ENCODE data around the gene CDH4. TPM values are rescaled to one million over a fixed set of nuclear protein-coding genes. Genes with fewer than 3 reads are reported as not detected.

The CDH4 gene
- total and polyA plus RNA-seq, 5 donors from 2014 or later, result 0.07 to 0.69 (median 0.49) TPM; not detected in 1

DNA sequence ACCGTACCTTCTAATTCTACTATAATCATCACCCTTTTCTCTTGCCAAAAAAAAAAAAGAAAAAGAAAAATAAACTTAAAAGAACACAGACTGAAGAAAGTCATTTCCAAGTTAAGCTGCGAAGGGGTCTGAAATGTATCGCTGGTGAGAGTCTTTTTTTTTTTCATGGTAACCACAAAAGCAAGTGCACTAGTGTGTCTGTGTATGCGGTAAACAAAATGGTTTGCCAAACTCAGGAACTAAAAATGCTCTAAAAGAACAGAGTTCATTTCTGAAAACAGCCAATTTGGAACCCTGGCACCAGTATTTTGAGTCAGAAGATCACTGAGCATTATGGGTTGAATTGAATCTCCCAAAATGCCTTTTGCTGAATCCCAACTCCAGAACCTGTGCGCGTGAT is 46.6 kb downstream of the CDH4 start:
- H3K9me3 ChIP-seq (ENCODE audit: control insufficient read depth in 2 of 2, low read length in 2 of 2), result no peaks in the 10 kb centered on the region
- no peaks in the 10 kb centered on the region for H3K27me3 ChIP-seq (ENCODE audit: control insufficient read depth, insufficient read depth, low read length)
- Mint-ChIP-seq H3K9me3 (peaks cover 0 to 4% (median 0%) of the 10 kb centered on the region in 7 donors), H3K4me3 (no peak overlapping the region), H3K4me1 (no peaks in the 10 kb centered on the region), H3K27ac (no peak overlapping the region), H3K36me3 (no peaks in the 10 kb centered on the region), H3K27me3 (no peaks in the 10 kb centered on the region)
- no peak overlapping the region for H3K4me3 ChIP-seq (ENCODE audit: low read depth, low read length)
- H3K36me3 ChIP-seq (ENCODE audit: control insufficient read depth, insufficient read depth, low read length), result no peaks in the 10 kb centered on the region
- no peak for ATAC-seq (ENCODE audit: low read depth in 2 of 2)
- H3K27ac ChIP-seq (ENCODE audit: insufficient read depth, low read length, poor library complexity, severe bottlenecking), result no peak overlapping the region
- no peaks in the 10 kb centered on the region for H3K4me1 ChIP-seq (ENCODE audit: control insufficient read depth, insufficient read depth, low read length, poor library complexity, severe bottlenecking)
- no peak for DNase-seq

DNA sequence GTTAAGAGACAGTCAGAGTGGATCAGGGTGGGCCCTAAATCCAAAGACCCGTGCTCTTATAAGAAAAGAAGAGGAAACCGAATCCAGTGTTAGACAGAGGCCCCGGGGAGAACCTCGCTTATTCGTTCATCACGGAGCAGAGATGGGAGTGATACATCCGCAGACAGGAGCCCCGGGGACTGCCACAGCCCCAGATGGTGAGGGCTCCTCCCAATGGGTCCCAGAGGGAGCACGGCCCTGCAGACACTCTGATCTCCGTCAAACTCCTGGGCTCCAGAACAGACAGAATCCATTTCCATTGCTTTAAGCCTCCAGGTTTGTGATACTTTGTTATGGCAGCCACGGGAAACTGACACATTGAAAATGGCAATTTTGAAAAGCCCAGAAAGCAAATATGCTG is 47.0 kb downstream of the CDH4 start:
- no peak for DNase-seq
- Mint-ChIP-seq H3K27ac (no peak overlapping the region), H3K4me1 (no peaks in the 10 kb centered on the region), H3K36me3 (no peaks in the 10 kb centered on the region), H3K4me3 (no peak overlapping the region), H3K27me3 (no peaks in the 10 kb centered on the region), H3K9me3 (peaks cover 0 to 3% (median 0%) of the 10 kb centered on the region in 7 donors)
- Histone ChIP-seq H3K36me3 (ENCODE audit: control insufficient read depth, insufficient read depth, low read length) (no peaks in the 10 kb centered on the region), H3K27ac (ENCODE audit: insufficient read depth, low read length, poor library complexity, severe bottlenecking) (no peak overlapping the region), H3K27me3 (ENCODE audit: control insufficient read depth, insufficient read depth, low read length) (no peaks in the 10 kb centered on the region), H3K4me3 (ENCODE audit: low read depth, low read length) (no peak overlapping the region), H3K4me1 (ENCODE audit: control insufficient read depth, insufficient read depth, low read length, poor library complexity, severe bottlenecking) (no peaks in the 10 kb centered on the region), H3K9me3 (ENCODE audit: control insufficient read depth in 2 of 2, low read length in 2 of 2) (no peaks in the 10 kb centered on the region)
- ATAC-seq (ENCODE audit: low read depth in 2 of 2), result no peak

DNA sequence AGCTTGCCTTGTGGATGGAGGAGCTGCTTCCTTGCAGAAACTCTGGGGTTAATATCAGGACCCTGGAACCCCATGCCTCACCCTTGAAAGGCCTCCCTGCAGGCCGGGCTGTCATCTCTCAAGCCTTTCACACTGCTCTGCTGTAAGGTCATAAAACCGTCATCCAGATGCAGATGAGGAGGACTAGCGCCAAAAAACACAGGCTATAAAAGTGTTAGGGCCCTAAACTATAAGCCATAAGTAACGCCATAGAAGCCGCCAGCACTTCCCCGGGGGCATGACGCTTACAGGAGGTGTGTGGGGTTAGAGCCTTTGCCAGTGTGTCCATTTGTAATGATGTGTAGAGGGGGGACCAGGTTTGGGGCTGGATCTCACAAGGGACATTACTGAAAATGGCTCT is 47.6 kb downstream of the CDH4 start:
- ATAC-seq (ENCODE audit: low read depth in 2 of 2), result no peak
- H3K36me3 Mint-ChIP-seq, result no peaks in the 10 kb centered on the region
- H3K4me1 ChIP-seq (ENCODE audit: control insufficient read depth, insufficient read depth, low read length, poor library complexity, severe bottlenecking), result no peaks in the 10 kb centered on the region
- DNase-seq, result no peak
- no peak overlapping the region for H3K4me3 ChIP-seq (ENCODE audit: low read depth, low read length)
- H3K4me3 Mint-ChIP-seq, result no peak overlapping the region
- no peaks in the 10 kb centered on the region for H3K27me3 ChIP-seq (ENCODE audit: control insufficient read depth, insufficient read depth, low read length)
- no peaks in the 10 kb centered on the region for H3K36me3 ChIP-seq (ENCODE audit: control insufficient read depth, insufficient read depth, low read length)
- H3K4me1 Mint-ChIP-seq, result no peaks in the 10 kb centered on the region
- no peaks in the 10 kb centered on the region for H3K9me3 ChIP-seq (ENCODE audit: control insufficient read depth in 2 of 2, low read length in 2 of 2)
- no peak overlapping the region for H3K27ac Mint-ChIP-seq
- H3K27me3 Mint-ChIP-seq, result no peaks in the 10 kb centered on the region
- no peak overlapping the region for H3K27ac ChIP-seq (ENCODE audit: insufficient read depth, low read length, poor library complexity, severe bottlenecking)
- H3K9me3 Mint-ChIP-seq, result peaks cover 0 to 3% (median 0%) of the 10 kb centered on the region in 7 donors

DNA sequence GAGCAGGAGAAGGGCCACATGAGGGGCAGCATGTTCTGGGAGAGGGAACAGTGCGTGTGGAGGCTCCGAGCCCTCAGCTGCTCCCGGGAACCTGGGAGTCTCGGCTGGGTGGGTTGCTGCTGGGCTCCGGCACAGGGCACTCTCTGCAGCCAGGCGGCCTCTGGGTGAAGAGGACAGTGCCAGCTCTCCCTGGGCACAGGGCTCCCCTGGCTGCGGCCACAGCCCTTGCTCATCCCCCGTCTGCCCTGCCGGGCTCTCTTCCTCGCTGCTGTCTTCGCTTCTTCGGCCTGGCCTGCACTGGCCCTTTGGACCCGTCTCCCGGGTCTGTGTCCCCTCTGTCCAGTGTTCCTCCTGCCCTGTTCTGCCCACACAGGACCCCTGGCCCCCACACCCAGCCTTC is 48.2 kb downstream of the CDH4 start:
- H3K36me3 ChIP-seq (ENCODE audit: control insufficient read depth, insufficient read depth, low read length), result no peaks in the 10 kb centered on the region
- H3K4me1 ChIP-seq (ENCODE audit: control insufficient read depth, insufficient read depth, low read length, poor library complexity, severe bottlenecking), result no peaks in the 10 kb centered on the region
- Mint-ChIP-seq H3K27ac (peak overlapping the region in 1 of 3 donors; percentile 26), H3K9me3 (peaks cover 0 to 2% (median 0%) of the 10 kb centered on the region in 7 donors), H3K36me3 (no peaks in the 10 kb centered on the region), H3K4me1 (no peaks in the 10 kb centered on the region), H3K27me3 (no peaks in the 10 kb centered on the region), H3K4me3 (no peak overlapping the region)
- H3K4me3 ChIP-seq (ENCODE audit: low read depth, low read length), result no peak overlapping the region
- no peak overlapping the region for H3K27ac ChIP-seq (ENCODE audit: insufficient read depth, low read length, poor library complexity, severe bottlenecking)
- H3K27me3 ChIP-seq (ENCODE audit: control insufficient read depth, insufficient read depth, low read length), result no peaks in the 10 kb centered on the region
- DNase-seq, result no peak
- no peak for ATAC-seq (ENCODE audit: low read depth in 2 of 2)
- no peaks in the 10 kb centered on the region for H3K9me3 ChIP-seq (ENCODE audit: control insufficient read depth in 2 of 2, low read length in 2 of 2)

DNA sequence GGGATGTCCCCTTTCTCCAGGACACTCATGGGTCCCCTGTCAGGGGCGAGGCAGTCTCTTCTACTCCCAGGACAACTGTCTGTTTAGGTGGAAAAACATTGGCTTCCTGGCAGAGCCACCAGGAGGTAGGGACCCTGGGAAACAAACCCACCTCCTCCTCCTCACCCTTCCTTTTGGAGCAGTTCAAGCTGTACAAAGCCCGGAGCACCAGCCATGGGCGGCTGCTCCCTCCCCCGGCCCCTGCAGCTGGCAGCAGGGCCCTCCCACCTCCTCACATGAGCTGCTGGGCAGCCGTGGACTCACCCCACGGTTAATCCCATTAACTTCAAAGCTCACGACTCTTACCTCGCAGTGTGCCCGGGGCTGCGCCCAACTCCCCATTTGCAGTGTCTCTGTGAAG is 48.6 kb downstream of the CDH4 start:
- Mint-ChIP-seq H3K4me1 (no peaks in the 10 kb centered on the region), H3K27ac (peak overlapping the region in 1 of 3 donors; percentile 26), H3K9me3 (peaks cover 0 to 2% (median 0%) of the 10 kb centered on the region in 7 donors), H3K36me3 (no peaks in the 10 kb centered on the region), H3K4me3 (no peak overlapping the region), H3K27me3 (no peaks in the 10 kb centered on the region)
- no peaks in the 10 kb centered on the region for H3K4me1 ChIP-seq (ENCODE audit: control insufficient read depth, insufficient read depth, low read length, poor library complexity, severe bottlenecking)
- no peak overlapping the region for H3K4me3 ChIP-seq (ENCODE audit: low read depth, low read length)
- no peak overlapping the region for H3K27ac ChIP-seq (ENCODE audit: insufficient read depth, low read length, poor library complexity, severe bottlenecking)
- DNase-seq (no peak), ATAC-seq (ENCODE audit: low read depth in 2 of 2) (no peak)
- H3K36me3 ChIP-seq (ENCODE audit: control insufficient read depth, insufficient read depth, low read length), result no peaks in the 10 kb centered on the region
- H3K27me3 ChIP-seq (ENCODE audit: control insufficient read depth, insufficient read depth, low read length), result no peaks in the 10 kb centered on the region
- no peaks in the 10 kb centered on the region for H3K9me3 ChIP-seq (ENCODE audit: control insufficient read depth in 2 of 2, low read length in 2 of 2)

DNA sequence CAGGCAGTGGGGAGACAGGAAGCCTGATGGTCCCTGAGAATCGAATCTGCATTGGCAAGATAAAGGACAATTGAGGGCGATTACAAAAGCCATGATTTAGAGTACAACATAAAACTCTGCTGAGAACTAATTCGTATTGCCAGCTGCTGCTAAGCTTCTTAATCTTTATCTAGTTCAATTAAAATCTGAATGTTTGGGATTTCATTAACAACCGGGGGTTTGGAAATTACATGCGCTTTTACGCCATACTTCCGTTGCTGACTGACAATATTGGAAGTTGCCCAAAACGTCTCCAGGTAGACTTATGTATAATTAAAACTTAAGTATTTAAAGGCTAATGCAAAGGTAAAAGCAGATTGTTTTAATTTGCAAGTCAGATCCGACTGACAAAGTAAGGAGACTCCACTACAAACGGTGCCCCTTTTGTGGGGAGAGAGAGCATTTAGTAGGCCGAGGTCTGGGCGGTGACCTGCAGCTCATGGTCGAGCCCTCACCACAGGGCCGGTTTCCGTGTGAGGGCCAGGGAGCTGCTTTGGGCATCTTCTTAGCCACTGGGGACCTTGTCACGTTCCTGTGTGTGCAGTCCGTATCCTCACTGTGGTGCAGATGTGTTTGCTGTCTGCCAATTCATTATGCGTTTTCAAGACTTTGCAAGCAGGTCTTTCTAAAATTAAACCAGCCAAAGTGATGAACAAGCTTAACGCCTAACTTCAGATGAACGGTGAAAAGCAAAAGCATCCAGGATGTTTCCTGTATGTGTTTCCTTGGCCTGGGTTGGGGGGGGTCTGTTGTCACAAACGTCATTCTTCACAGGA is 49.9 kb downstream of the CDH4 start:
- DNase-seq, result no peak
- Histone ChIP-seq H3K4me3 (ENCODE audit: low read depth, low read length) (no peak overlapping the region), H3K4me1 (ENCODE audit: control insufficient read depth, insufficient read depth, low read length, poor library complexity, severe bottlenecking) (no peaks in the 10 kb centered on the region), H3K27ac (ENCODE audit: insufficient read depth, low read length, poor library complexity, severe bottlenecking) (no peak overlapping the region), H3K36me3 (ENCODE audit: control insufficient read depth, insufficient read depth, low read length) (no peaks in the 10 kb centered on the region), H3K27me3 (ENCODE audit: control insufficient read depth, insufficient read depth, low read length) (no peaks in the 10 kb centered on the region), H3K9me3 (ENCODE audit: control insufficient read depth in 2 of 2, low read length in 2 of 2) (no peaks in the 10 kb centered on the region)
- Mint-ChIP-seq H3K36me3 (no peaks in the 10 kb centered on the region), H3K4me3 (no peak overlapping the region), H3K9me3 (peaks cover 0 to 1% (median 0%) of the 10 kb centered on the region in 7 donors), H3K27ac (no peak overlapping the region), H3K4me1 (no peaks in the 10 kb centered on the region), H3K27me3 (no peaks in the 10 kb centered on the region)
- ATAC-seq (ENCODE audit: low read depth in 2 of 2), result no peak

DNA sequence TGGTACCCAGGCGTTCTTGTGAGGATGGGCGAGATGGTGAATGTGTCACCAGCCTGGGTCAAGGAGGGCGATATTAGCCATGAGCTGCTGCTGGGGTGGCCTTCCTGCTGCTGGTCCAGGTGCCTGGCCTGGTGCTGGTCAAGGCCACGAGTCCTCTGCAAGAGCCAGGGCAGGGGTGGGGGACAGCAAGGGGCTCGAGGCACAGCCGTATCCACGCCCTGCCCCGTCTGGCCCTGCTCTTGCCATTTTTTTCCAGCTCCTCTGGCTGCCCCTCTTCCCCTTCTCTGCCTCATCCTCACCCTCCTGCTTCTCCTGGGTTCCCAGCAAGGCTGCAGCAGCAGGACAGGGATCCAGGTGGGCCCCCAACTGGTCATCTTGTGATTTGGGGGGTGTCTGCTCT is 51.2 kb downstream of the CDH4 start:
- no peaks in the 10 kb centered on the region for H3K4me1 Mint-ChIP-seq
- no peak overlapping the region for H3K4me3 ChIP-seq (ENCODE audit: low read depth, low read length)
- H3K9me3 Mint-ChIP-seq, result no peaks in the 10 kb centered on the region
- H3K27ac ChIP-seq (ENCODE audit: insufficient read depth, low read length, poor library complexity, severe bottlenecking), result no peak overlapping the region
- no peaks in the 10 kb centered on the region for H3K36me3 Mint-ChIP-seq
- no peak overlapping the region for H3K27ac Mint-ChIP-seq
- ATAC-seq (ENCODE audit: low read depth in 2 of 2) (no peak), DNase-seq (no peak)
- no peak overlapping the region for H3K4me3 Mint-ChIP-seq
- no peaks in the 10 kb centered on the region for H3K9me3 ChIP-seq (ENCODE audit: control insufficient read depth in 2 of 2, low read length in 2 of 2)
- H3K4me1 ChIP-seq (ENCODE audit: control insufficient read depth, insufficient read depth, low read length, poor library complexity, severe bottlenecking), result no peaks in the 10 kb centered on the region
- no peaks in the 10 kb centered on the region for H3K27me3 Mint-ChIP-seq
- H3K36me3 ChIP-seq (ENCODE audit: control insufficient read depth, insufficient read depth, low read length), result no peaks in the 10 kb centered on the region
- H3K27me3 ChIP-seq (ENCODE audit: control insufficient read depth, insufficient read depth, low read length), result no peaks in the 10 kb centered on the region

DNA sequence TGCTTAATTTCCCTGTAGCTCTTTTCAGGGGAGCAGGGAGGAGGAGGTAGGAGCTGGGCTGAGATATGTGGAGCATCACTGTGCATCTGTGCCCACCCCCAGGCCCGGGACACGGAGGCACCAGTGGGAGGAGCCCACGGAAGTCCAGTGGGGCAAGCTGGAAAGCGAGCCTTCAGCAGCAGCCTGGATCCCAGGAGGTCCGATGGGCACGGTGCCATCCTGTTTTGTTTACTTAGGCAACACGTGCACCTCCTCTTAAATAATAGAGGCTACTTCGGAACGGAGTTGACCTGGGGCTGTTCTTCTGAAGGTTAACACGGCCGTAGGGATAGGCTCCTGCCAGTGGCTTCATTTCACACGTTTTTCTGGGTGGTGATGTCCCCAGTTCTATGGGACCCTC is 51.6 kb downstream of the CDH4 start:
- H3K27ac Mint-ChIP-seq, result no peak overlapping the region
- H3K4me1 Mint-ChIP-seq, result no peaks in the 10 kb centered on the region
- H3K36me3 Mint-ChIP-seq, result no peaks in the 10 kb centered on the region
- DNase-seq (no peak), ATAC-seq (ENCODE audit: low read depth in 2 of 2) (no peak)
- no peak overlapping the region for H3K4me3 Mint-ChIP-seq
- Histone ChIP-seq H3K4me3 (ENCODE audit: low read depth, low read length) (no peak overlapping the region), H3K4me1 (ENCODE audit: control insufficient read depth, insufficient read depth, low read length, poor library complexity, severe bottlenecking) (no peaks in the 10 kb centered on the region), H3K27ac (ENCODE audit: insufficient read depth, low read length, poor library complexity, severe bottlenecking) (no peak overlapping the region), H3K27me3 (ENCODE audit: control insufficient read depth, insufficient read depth, low read length) (no peaks in the 10 kb centered on the region), H3K9me3 (ENCODE audit: control insufficient read depth in 2 of 2, low read length in 2 of 2) (no peaks in the 10 kb centered on the region), H3K36me3 (ENCODE audit: control insufficient read depth, insufficient read depth, low read length) (no peaks in the 10 kb centered on the region)
- H3K9me3 Mint-ChIP-seq, result no peaks in the 10 kb centered on the region
- H3K27me3 Mint-ChIP-seq, result no peaks in the 10 kb centered on the region

Data from CD4-positive, CD25-positive, alpha-beta regulatory T cell (primary cell).